Measurements from ENCODE around the gene JAML. TPM values are rescaled to one million over a fixed set of nuclear protein-coding genes. Genes with fewer than 3 reads are reported as not detected.

JAML gene
- polyA plus RNA-seq, 1 donor from 2014 or later: 0.28 TPM

DNA sequence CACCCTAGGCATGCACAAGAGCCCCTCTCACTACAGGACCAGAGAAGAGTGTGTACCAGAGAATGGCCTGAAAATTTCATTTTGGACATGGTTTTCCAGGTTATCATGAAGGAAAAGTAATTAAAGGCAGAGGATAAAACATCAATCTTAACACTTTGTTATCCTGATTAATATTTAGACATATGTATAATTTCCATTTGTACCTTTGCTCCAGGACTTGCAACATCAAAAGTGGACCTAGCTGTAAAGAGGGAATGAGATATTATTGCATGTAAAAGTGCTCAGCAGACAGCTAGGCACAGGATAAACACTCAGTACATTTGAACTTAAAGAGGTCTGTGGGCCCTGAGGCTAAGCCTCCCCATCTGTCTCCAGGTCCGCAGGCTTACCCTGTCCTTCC, 70.2 kb downstream of the JAML start:
- no peaks in the 10 kb centered on the region for H3K9me2 ChIP-seq (ENCODE audit: insufficient read depth, low read length)
- H3K79me2 ChIP-seq (replicated peaks; ENCODE audit: insufficient read depth, low read length): no peaks in the 10 kb centered on the region
- H2AFZ ChIP-seq (ENCODE audit: low read depth, low read length): no peak overlapping the region
- H3K4me2 ChIP-seq (ENCODE audit: low read length): no peak overlapping the region
- no peaks in the 10 kb centered on the region for H3K9me3 ChIP-seq (ENCODE audit: low read length)
- H3K27me3 ChIP-seq (ENCODE audit: insufficient read depth, low read depth, low read length): peaks cover 87% of the 10 kb centered on the region
- no peak overlapping the region for H3K4me3 ChIP-seq (ENCODE audit: low read length)
- no peaks in the 10 kb centered on the region for H3F3A ChIP-seq (ENCODE audit: insufficient read depth, low read length, poor library complexity, severe bottlenecking)
- H3K27ac ChIP-seq (ENCODE audit: low read length): no peak overlapping the region
- no peak overlapping the region for H3K9ac ChIP-seq (ENCODE audit: low read length)
- H4K20me1 ChIP-seq (ENCODE audit: insufficient read depth): no peaks in the 10 kb centered on the region
- TF ChIP-seq EP300 (conservative IDR thresholded peaks at IDR 0.05; ENCODE audit: poor library complexity, severe bottlenecking): no peak
- no peaks in the 10 kb centered on the region for H3K36me3 ChIP-seq (ENCODE audit: insufficient read depth, low read length)

DNA sequence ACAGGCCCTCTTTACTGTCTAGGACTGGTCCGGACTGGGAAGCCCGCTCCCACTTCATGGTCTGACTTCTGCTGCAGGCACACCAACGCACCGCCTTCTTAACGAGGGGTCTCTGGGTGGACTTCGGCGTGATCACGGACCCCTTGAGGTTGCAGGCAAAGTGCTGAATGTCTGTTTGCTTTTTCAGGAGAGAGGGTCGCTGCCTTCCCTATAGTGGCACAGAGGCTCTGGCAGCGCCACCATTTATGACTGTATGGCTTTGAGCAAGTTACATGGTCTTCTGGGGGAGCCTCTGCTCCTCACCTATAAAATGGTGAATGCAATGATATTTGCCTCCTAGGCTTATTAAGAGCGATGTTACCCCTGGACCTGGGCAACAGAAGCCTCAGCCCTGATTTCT, 70.8 kb downstream of the JAML start:
- H3K9me3 ChIP-seq (ENCODE audit: low read length): no peaks in the 10 kb centered on the region
- no peaks in the 10 kb centered on the region for H3K79me2 ChIP-seq (replicated peaks; ENCODE audit: insufficient read depth, low read length)
- TF ChIP-seq EZH2 (IDR thresholded peaks at IDR 0.05; ENCODE audit: borderline replicate concordance, insufficient read depth, low read length, poor library complexity, severe bottlenecking) (no peak), TAF1 (IDR thresholded peaks at IDR 0.05; ENCODE audit: low read depth) (no peak), RAD21 (conservative IDR thresholded peaks at IDR 0.05) (no peak), MXI1 (conservative IDR thresholded peaks at IDR 0.05; ENCODE audit: poor library complexity, severe bottlenecking) (no peak), POLR2AphosphoS5 (IDR thresholded peaks at IDR 0.05) (no peak), SMC3 (conservative IDR thresholded peaks at IDR 0.05; ENCODE audit: poor library complexity) (no peak)
- no peak overlapping the region for H3K27ac ChIP-seq (ENCODE audit: low read length)
- no peak overlapping the region for H3K9ac ChIP-seq (ENCODE audit: low read length)
- peaks cover 92% of the 10 kb centered on the region for H3K27me3 ChIP-seq (ENCODE audit: insufficient read depth, low read depth, low read length)
- H2AFZ ChIP-seq (ENCODE audit: low read depth, low read length): no peak overlapping the region
- H3K4me3 ChIP-seq (ENCODE audit: low read length): no peak overlapping the region
- no peak overlapping the region for H3K4me2 ChIP-seq (ENCODE audit: low read length)
- no peaks in the 10 kb centered on the region for H3K36me3 ChIP-seq (ENCODE audit: insufficient read depth, low read length)
- H4K20me1 ChIP-seq (ENCODE audit: insufficient read depth): no peaks in the 10 kb centered on the region
- H3F3A ChIP-seq (ENCODE audit: insufficient read depth, low read length, poor library complexity, severe bottlenecking): no peaks in the 10 kb centered on the region
- no peaks in the 10 kb centered on the region for H3K9me2 ChIP-seq (ENCODE audit: insufficient read depth, low read length)

DNA sequence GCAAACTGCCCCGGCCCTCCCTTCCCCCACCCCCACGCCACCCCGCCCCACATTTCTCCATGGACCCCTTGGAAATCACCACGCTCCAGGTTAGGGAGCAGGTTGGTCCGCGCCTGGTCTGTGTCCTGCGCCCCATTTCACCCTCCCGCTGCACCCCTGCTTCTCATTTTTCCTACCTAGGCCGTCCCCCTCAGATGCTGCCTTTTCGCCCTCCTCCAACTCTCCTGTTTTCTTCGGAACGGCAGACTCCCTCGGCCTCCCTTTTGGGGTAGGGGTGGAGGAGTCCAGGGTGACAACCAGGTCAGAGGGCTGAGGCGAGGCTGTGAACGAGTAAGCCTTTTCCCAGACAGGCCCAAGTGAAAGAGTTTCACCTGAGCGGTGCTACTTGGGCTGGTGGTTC, 71.3 kb downstream of the JAML start:
- no peak for TF ChIP-seq SMC3 (conservative IDR thresholded peaks at IDR 0.05; ENCODE audit: poor library complexity)
- no peak for TF ChIP-seq RAD21 (conservative IDR thresholded peaks at IDR 0.05)
- no peak for TF ChIP-seq POLR2AphosphoS5 (IDR thresholded peaks at IDR 0.05)
- TF ChIP-seq, protein P1, sequence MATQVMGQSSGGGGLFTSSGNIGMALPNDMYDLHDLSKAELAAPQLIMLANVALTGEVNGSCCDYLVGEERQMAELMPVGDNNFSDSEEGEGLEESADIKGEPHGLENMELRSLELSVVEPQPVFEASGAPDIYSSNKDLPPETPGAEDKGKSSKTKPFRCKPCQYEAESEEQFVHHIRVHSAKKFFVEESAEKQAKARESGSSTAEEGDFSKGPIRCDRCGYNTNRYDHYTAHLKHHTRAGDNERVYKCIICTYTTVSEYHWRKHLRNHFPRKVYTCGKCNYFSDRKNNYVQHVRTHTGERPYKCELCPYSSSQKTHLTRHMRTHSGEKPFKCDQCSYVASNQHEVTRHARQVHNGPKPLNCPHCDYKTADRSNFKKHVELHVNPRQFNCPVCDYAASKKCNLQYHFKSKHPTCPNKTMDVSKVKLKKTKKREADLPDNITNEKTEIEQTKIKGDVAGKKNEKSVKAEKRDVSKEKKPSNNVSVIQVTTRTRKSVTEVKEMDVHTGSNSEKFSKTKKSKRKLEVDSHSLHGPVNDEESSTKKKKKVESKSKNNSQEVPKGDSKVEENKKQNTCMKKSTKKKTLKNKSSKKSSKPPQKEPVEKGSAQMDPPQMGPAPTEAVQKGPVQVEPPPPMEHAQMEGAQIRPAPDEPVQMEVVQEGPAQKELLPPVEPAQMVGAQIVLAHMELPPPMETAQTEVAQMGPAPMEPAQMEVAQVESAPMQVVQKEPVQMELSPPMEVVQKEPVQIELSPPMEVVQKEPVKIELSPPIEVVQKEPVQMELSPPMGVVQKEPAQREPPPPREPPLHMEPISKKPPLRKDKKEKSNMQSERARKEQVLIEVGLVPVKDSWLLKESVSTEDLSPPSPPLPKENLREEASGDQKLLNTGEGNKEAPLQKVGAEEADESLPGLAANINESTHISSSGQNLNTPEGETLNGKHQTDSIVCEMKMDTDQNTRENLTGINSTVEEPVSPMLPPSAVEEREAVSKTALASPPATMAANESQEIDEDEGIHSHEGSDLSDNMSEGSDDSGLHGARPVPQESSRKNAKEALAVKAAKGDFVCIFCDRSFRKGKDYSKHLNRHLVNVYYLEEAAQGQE (IDR thresholded peaks at IDR 0.05; ENCODE audit: borderline replicate concordance): no peak
- no peak for TF ChIP-seq EP300 (conservative IDR thresholded peaks at IDR 0.05; ENCODE audit: poor library complexity, severe bottlenecking)
- no peak for TF ChIP-seq EZH2 (IDR thresholded peaks at IDR 0.05; ENCODE audit: borderline replicate concordance, insufficient read depth, low read length, poor library complexity, severe bottlenecking)
- no peak for TF ChIP-seq TAF1 (IDR thresholded peaks at IDR 0.05; ENCODE audit: low read depth)
- Histone ChIP-seq H3K36me3 (ENCODE audit: insufficient read depth, low read length) (no peaks in the 10 kb centered on the region), H3K27ac (ENCODE audit: low read length) (no peak overlapping the region), H3K9me2 (ENCODE audit: insufficient read depth, low read length) (no peaks in the 10 kb centered on the region), H3K4me3 (ENCODE audit: low read length) (peak overlapping the region; percentile 76), H3K27me3 (ENCODE audit: insufficient read depth, low read depth, low read length) (peaks cover 87% of the 10 kb centered on the region), H2AFZ (ENCODE audit: low read depth, low read length) (no peak overlapping the region), H3K79me2 (replicated peaks; ENCODE audit: insufficient read depth, low read length) (no peaks in the 10 kb centered on the region), H3F3A (ENCODE audit: insufficient read depth, low read length, poor library complexity, severe bottlenecking) (no peaks in the 10 kb centered on the region), H3K4me2 (ENCODE audit: low read length) (peak overlapping the region; percentile 89), H3K9me3 (ENCODE audit: low read length) (no peaks in the 10 kb centered on the region), H4K20me1 (ENCODE audit: insufficient read depth) (no peaks in the 10 kb centered on the region), H3K9ac (ENCODE audit: low read length) (no peak overlapping the region)

Measured in neural cell (in vitro differentiated cells).